Lung (tissue), 12 donors: Measurements from ENCODE around the gene C3orf22. TPM values are rescaled to one million over a fixed set of nuclear protein-coding genes. Genes with fewer than 3 reads are reported as not detected.

Source experiments
- ATAC-seq: fragments of 200-7000 bp; cut with Tn5 transposase; one replicate; pipeline ENCODE4 v1.9.1; 2020; ENCODE audit warnings: moderate number of reproducible peaks; ENCODE audit not compliant: insufficient read depth, low FRiP score
- DNase-seq, 3 donors: peaks; one replicate each; pipeline ENCODE4 v3.0.0-alpha.2; 2013 to 2017
- H3K27ac ChIP-seq, 2 donors: one replicate each; pipeline ENCODE4 v1.5.1; 2013; ENCODE audit warnings: mild to moderate bottlenecking in 2 of 2, moderate library complexity in 2 of 2, control low read depth in 1 of 2, inconsistent platforms in 1 of 2, low read depth in 1 of 2, low read length in 1 of 2
- H3K27me3 ChIP-seq, 3 donors: one replicate each; pipeline ENCODE4 v1.5.1; 2013; ENCODE audit warnings: low read length in 2 of 3; ENCODE audit not compliant: control insufficient read depth in 3 of 3, insufficient read depth in 3 of 3
- H3K36me3 ChIP-seq, 4 donors: one replicate each; pipeline ENCODE4 v1.5.1; 2013; ENCODE audit warnings: low read length in 4 of 4, mild to moderate bottlenecking in 1 of 4, moderate library complexity in 1 of 4; ENCODE audit not compliant: control insufficient read depth in 4 of 4, insufficient read depth in 4 of 4
- H3K4me1 ChIP-seq, 5 donors: one replicate each; pipeline ENCODE4 v1.5.1; 2013; ENCODE audit warnings: low read length in 5 of 5, mild to moderate bottlenecking in 2 of 5, moderate library complexity in 1 of 5; ENCODE audit not compliant: control insufficient read depth in 5 of 5, insufficient read depth in 5 of 5
- H3K4me3 ChIP-seq: one replicate; pipeline ENCODE4 v1.5.1; 2013; ENCODE audit warnings: mild to moderate bottlenecking, control low read depth, moderate library complexity
- H3K9ac ChIP-seq, 2 donors: one replicate each; pipeline ENCODE4 v1.5.1; 2013; ENCODE audit warnings: low read length in 2 of 2, control low read depth in 1 of 2; ENCODE audit not compliant: insufficient read depth in 1 of 2
- H3K9me3 ChIP-seq, 4 donors: one replicate each; pipeline ENCODE4 v1.5.1; 2013; ENCODE audit warnings: low read length in 3 of 4, mild to moderate bottlenecking in 1 of 4, moderate library complexity in 1 of 4; ENCODE audit not compliant: control insufficient read depth in 4 of 4, insufficient read depth in 3 of 4
- WGBS, 2 donors: extraction: QIAGEN DNeasy Blood & Tissue Kit; methylation state at CpG; one replicate each; pipeline ENCODE4 v1.1.7; 2013; 5-methylcytosine and 5-hydroxymethylcytosine counted together
- polyA plus RNA-seq, 2 donors: library from polyadenylated mRNA; stranded (reverse); fragments of 200-250 nt; gene quantifications; one replicate each; pipeline ENCODE4 v1.2.1, GENCODE V29; 2013
- total RNA-seq, 2 donors: library from RNA; depleted of rRNA in 1 of 2; stranded (reverse); fragments of >200 nt in 1 of 2; gene quantifications; one replicate each; pipeline ENCODE4 v1.2.1, GENCODE V29; 2014 to 2021
- TF ChIP-seq, protein P1 (sequence below): IDR thresholded peaks from 2 replicates; pipeline ENCODE4 v1.5.1; 2012; ENCODE audit warnings: mild to moderate bottlenecking; ENCODE audit errors: control extremely low read depth, extremely low read depth
- donor health status: control.
- donor health status: control.
- donor health status: Bipolar disorder and iron deficiency.
- donor health status: healthy.
- donor health status: DM: yes; HTN: yes; CAD: no.

The C3orf22 gene
- total and polyA plus RNA-seq, 4 donors: 0.28 TPM; not detected in 3

DNA sequence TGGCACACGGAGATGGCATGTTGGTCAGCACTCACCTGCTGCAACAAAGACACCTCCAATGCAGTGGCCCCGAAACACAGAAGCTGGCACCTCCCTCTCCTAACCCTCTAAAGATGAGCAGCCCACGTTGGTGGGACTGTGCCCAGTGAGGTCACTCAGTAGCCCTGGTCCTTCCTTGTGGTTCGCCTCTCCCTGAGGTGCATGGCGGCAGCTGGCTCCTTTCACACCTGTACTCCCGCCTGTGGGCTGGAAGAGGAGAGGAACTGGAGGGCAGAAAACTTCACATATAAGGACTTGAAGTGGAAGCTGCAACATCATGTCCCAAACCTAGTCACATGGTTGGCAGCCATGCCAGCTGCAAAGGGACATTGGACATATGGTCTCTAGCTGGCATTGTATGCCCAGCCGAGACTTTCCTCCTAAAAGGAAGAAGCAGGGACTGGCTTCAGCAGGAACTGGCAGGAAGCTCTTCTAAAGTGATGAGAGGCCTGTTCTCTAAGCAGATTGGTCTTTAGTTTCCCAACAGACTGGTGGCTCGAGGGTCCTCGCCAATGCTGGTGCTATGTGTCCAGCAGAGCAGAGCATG, 10.8 kb upstream of the C3orf22 start:
- no peak overlapping the region for H3K4me3 ChIP-seq
- no peak for ATAC-seq
- 84 to 93% methylated on average over 9 of the region's 9 CpGs for WGBS, 2 donors
- no peak overlapping the region for H3K9ac ChIP-seq
- H3K27ac ChIP-seq: no peak overlapping the region
- no peaks in the 10 kb centered on the region for H3K36me3 ChIP-seq
- H3K9me3 ChIP-seq: no peaks in the 10 kb centered on the region
- peak in 1 of 3 donors; percentile 7 for DNase-seq
- no peaks in the 10 kb centered on the region for H3K4me1 ChIP-seq
- H3K27me3 ChIP-seq: no peaks in the 10 kb centered on the region
- TF ChIP-seq, protein P1, sequence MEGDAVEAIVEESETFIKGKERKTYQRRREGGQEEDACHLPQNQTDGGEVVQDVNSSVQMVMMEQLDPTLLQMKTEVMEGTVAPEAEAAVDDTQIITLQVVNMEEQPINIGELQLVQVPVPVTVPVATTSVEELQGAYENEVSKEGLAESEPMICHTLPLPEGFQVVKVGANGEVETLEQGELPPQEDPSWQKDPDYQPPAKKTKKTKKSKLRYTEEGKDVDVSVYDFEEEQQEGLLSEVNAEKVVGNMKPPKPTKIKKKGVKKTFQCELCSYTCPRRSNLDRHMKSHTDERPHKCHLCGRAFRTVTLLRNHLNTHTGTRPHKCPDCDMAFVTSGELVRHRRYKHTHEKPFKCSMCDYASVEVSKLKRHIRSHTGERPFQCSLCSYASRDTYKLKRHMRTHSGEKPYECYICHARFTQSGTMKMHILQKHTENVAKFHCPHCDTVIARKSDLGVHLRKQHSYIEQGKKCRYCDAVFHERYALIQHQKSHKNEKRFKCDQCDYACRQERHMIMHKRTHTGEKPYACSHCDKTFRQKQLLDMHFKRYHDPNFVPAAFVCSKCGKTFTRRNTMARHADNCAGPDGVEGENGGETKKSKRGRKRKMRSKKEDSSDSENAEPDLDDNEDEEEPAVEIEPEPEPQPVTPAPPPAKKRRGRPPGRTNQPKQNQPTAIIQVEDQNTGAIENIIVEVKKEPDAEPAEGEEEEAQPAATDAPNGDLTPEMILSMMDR: no peak

DNA sequence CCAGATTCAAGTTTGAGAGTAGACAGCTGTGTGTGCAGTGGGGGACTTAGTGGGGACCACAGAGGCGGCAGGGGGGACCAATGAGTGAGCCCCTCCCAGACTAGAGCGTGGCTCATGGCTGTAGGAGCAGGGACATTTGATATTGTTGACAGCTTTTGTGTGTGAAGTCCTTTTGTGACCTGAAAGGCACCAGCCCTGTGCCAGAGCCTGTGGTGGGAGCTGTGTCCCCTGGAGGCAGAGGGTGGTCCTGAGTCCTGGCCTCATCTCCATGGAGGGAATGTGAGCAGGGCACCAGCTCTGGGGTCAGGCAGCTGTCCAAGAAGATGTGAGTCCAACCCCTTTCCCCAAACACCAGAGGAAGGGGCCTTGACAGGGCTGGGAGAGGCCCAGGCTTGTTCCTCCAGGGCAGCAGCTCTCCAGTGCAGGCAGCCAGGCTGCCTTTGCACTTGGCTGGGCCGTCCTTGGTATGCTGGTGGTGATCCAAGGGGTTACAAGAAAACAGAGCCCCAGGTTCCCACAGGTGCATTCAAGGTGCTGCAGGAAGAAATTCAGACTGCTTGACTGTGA, 10.1 kb upstream of the C3orf22 start:
- H3K27ac ChIP-seq: no peak overlapping the region
- DNase-seq: peak in 1 of 3 donors; percentile 3
- no peaks in the 10 kb centered on the region for H3K27me3 ChIP-seq
- WGBS, 2 donors: 76 to 83% methylated on average over 3 of the region's 3 CpGs
- ATAC-seq: no peak
- no peak overlapping the region for H3K4me3 ChIP-seq
- TF ChIP-seq, protein P1: no peak
- no peaks in the 10 kb centered on the region for H3K36me3 ChIP-seq
- H3K4me1 ChIP-seq: no peaks in the 10 kb centered on the region
- H3K9ac ChIP-seq: no peak overlapping the region
- no peaks in the 10 kb centered on the region for H3K9me3 ChIP-seq

DNA sequence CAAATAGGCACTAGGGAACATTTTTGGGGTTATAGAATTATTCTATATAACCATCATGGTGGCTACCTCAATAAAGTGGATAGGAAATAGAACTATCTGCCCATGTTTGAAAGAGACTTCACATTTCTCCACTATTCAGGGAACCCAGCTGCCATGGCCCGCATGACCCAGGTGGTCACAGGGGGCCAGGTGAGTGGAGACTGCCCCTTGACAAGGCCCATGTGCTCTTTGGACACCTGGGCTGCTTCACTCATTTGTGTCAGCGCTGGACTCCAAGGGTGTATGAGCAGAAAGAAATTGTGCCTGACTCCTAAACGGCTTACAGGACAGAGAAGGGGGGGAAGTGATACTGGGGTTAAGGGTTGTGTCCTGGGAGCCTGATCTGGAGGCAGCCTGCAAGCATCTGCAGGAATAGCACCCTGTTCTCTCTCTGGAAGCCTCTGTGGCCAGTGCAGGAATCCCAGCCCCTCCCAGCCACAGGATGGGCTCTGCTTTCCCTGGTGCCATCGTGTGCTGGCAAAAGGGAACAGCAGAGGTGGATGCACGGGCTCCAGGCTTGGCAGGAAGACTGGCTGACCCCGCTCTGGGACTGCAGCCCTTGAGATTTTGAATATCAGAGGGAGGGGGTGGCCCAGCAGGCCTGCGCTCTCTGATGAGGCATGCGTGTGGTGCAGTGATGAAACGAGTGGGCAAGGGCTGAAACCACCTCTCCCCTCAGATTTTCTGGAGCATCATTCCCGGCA, 9.1 kb upstream of the C3orf22 start:
- Histone ChIP-seq H3K27me3 (no peaks in the 10 kb centered on the region), H3K4me1 (no peaks in the 10 kb centered on the region), H3K27ac (no peak overlapping the region), H3K4me3 (no peak overlapping the region), H3K9ac (no peak overlapping the region), H3K36me3 (no peaks in the 10 kb centered on the region), H3K9me3 (no peaks in the 10 kb centered on the region)
- ATAC-seq (no peak), DNase-seq (peak in 1 of 3 donors; percentile 10)
- 65 to 79% methylated on average over 10 of the region's 10 CpGs for WGBS, 2 donors
- TF ChIP-seq, protein P1: no peak
